IMR-90 (cell line): ENCODE data around the gene RRP1. TPM values are rescaled to one million over a fixed set of nuclear protein-coding genes. Genes with fewer than 3 reads are reported as not detected.

Experiments used
- ATAC-seq: fragments of 200-7000 bp; cut with Tn5 transposase; 2 replicates; pipeline ENCODE4 v1.9.1; 2020; ENCODE audit warnings: low read depth, mild to moderate bottlenecking, moderate library complexity
- BruUV-seq: library from RNA; stranded (reverse); fragments of 400-500 nt; replicated peaks from 2 replicates; lab custom pipeline; 2021; lab: Mats Ljungman, UMichigan
- CTCF ChIA-PET: fragments of 300-600 bp; formaldehyde crosslinking; extraction: SDS; loops from one replicate; lab custom pipeline; 2021; ENCODE audit warnings: antibody characterized with exemption; lab: Yijun Ruan, JAX
- POLR2A ChIA-PET: fragments of 300-600 bp; sonication (Branson Sonifier 250); formaldehyde crosslinking; loops from one replicate; lab custom pipeline; 2022; ENCODE audit warnings: antibody characterized with exemption; ENCODE audit not compliant: unreplicated experiment; lab: Charles Lee
- DNase-seq: peaks from one replicate; pipeline ENCODE4 v3.0.0; 2013
- H2AFZ ChIP-seq: replicated peaks from 2 replicates; pipeline ENCODE3; 2013; ENCODE audit warnings: low read length, mild to moderate bottlenecking; ENCODE audit not compliant: poor library complexity
- H2AK5ac ChIP-seq: 2 replicates; pipeline ENCODE4 v1.6.1; 2013; ENCODE audit warnings: low read depth, low read length, inconsistent platforms
- H2AK9ac ChIP-seq: replicated peaks from 2 replicates; pipeline ENCODE3; 2013; ENCODE audit warnings: mild to moderate bottlenecking, low read depth, low read length, moderate library complexity; ENCODE audit not compliant: poor library complexity
- H2BK120ac ChIP-seq: 2 replicates; pipeline ENCODE4 v1.6.1; 2013; ENCODE audit warnings: low read depth, low read length, inconsistent platforms
- H2BK15ac ChIP-seq: 3 replicates; pipeline ENCODE4 v1.6.1; 2013; ENCODE audit warnings: low read depth, low read length, inconsistent platforms
- H2BK20ac ChIP-seq: 2 replicates; pipeline ENCODE4 v1.6.1; 2013; ENCODE audit warnings: low read depth, mild to moderate bottlenecking, inconsistent platforms, low read length, moderate library complexity
- H2BK5ac ChIP-seq: 2 replicates; pipeline ENCODE4 v1.6.1; 2013; ENCODE audit warnings: mild to moderate bottlenecking, low read depth, low read length, inconsistent platforms; ENCODE audit not compliant: poor library complexity, severe bottlenecking
- H3K14ac ChIP-seq: replicated peaks from 2 replicates; pipeline ENCODE4 v1.6.1; 2013; ENCODE audit warnings: low read depth, low read length, inconsistent platforms
- H3K18ac ChIP-seq: 2 replicates; pipeline ENCODE4 v1.6.1; 2013; ENCODE audit warnings: low read depth, low read length, control low read depth
- H3K23ac ChIP-seq: 2 replicates; pipeline ENCODE4 v1.6.1; 2013; ENCODE audit warnings: low read depth, low read length, inconsistent platforms
- H3K27ac ChIP-seq: 2 replicates; pipeline ENCODE4 v1.5.1; 2013; ENCODE audit warnings: mild to moderate bottlenecking, control low read depth, low read length; ENCODE audit not compliant: insufficient read depth
- H3K27me3 ChIP-seq: 2 replicates; pipeline ENCODE4 v1.6.1; 2013; ENCODE audit warnings: low read length; ENCODE audit not compliant: control insufficient read depth, insufficient read depth
- H3K36me3 ChIP-seq: 2 replicates; pipeline ENCODE4 v1.6.1; 2013; ENCODE audit warnings: low read length, mixed read lengths; ENCODE audit not compliant: control insufficient read depth, insufficient read depth
- H3K4ac ChIP-seq: 2 replicates; pipeline ENCODE4 v1.6.1; 2013; ENCODE audit warnings: low read depth, low read length, inconsistent platforms
- H3K4me1 ChIP-seq: 2 replicates; pipeline ENCODE4 v1.6.1; 2013; ENCODE audit warnings: low read length, mixed read lengths; ENCODE audit not compliant: control insufficient read depth, insufficient read depth
- H3K4me2 ChIP-seq: 2 replicates; pipeline ENCODE4 v1.6.1; 2013; ENCODE audit warnings: low read depth, mild to moderate bottlenecking, control low read depth, low read length, moderate library complexity
- H3K4me3 ChIP-seq: 2 replicates; pipeline ENCODE4 v1.5.1; 2013; ENCODE audit warnings: low read depth, mild to moderate bottlenecking, control low read depth, low read length, moderate library complexity; ENCODE audit not compliant: insufficient read depth
- H3K56ac ChIP-seq: 2 replicates; pipeline ENCODE4 v1.6.1; 2013; ENCODE audit warnings: low read length, inconsistent platforms; ENCODE audit not compliant: insufficient read depth; ENCODE audit errors: extremely low read depth
- H3K79me1 ChIP-seq, 2 experiments: 2 replicates each; pipeline ENCODE4 v1.6.1; 2013; ENCODE audit warnings: low read length in 2 of 2, inconsistent platforms in 1 of 2, low read depth in 1 of 2
- H3K9ac ChIP-seq: 2 replicates; pipeline ENCODE4 v1.6.1; 2013; ENCODE audit warnings: low read depth, low read length, control low read depth
- H3K9me1 ChIP-seq: 2 replicates; pipeline ENCODE4 v1.6.1; 2013; ENCODE audit warnings: low read length, inconsistent platforms; ENCODE audit not compliant: insufficient read depth
- H3K9me3 ChIP-seq: 2 replicates; pipeline ENCODE4 v1.6.1; 2013; ENCODE audit warnings: low read length; ENCODE audit not compliant: control insufficient read depth, insufficient read depth
- H4K20me1 ChIP-seq: 2 replicates; pipeline ENCODE4 v1.6.1; 2013; ENCODE audit warnings: low read length, inconsistent platforms; ENCODE audit not compliant: insufficient read depth
- H4K5ac ChIP-seq: 2 replicates; pipeline ENCODE4 v1.6.1; 2013; ENCODE audit warnings: mild to moderate bottlenecking, low read depth, low read length, control low read depth
- H4K8ac ChIP-seq, 2 experiments: 2 replicates each; pipeline ENCODE4 v1.6.1; 2013; ENCODE audit warnings: low read depth in 2 of 2, low read length in 2 of 2, control low read depth in 1 of 2, inconsistent platforms in 1 of 2
- H4K91ac ChIP-seq: 2 replicates; pipeline ENCODE4 v1.6.1; 2013; ENCODE audit warnings: low read depth, low read length, inconsistent platforms; ENCODE audit not compliant: insufficient read depth
- BHLHE40 ChIP-seq: fragments of 150-350 bp; IDR thresholded peaks from 2 replicates; pipeline ENCODE4 v1.6.1; 2016; ENCODE audit warnings: mild to moderate bottlenecking, low read depth, low read length
- MAZ ChIP-seq: IDR thresholded peaks from 2 replicates; pipeline ENCODE4 v1.6.1; 2012; ENCODE audit warnings: low read depth, mild to moderate bottlenecking, low read length, improper control_type of control experiment, moderate library complexity, borderline replicate concordance
- MXI1 ChIP-seq: IDR thresholded peaks from 2 replicates; pipeline ENCODE4 v1.6.1; 2012; ENCODE audit warnings: low read depth, mild to moderate bottlenecking, low read length, moderate library complexity, borderline replicate concordance
- NFE2L2 ChIP-seq: fragments of 150-350 bp; IDR thresholded peaks from 2 replicates; pipeline ENCODE4 v1.6.1; 2016; ENCODE audit warnings: low read depth, mild to moderate bottlenecking, low read length
- RFX5 ChIP-seq: IDR thresholded peaks from 2 replicates; pipeline ENCODE4 v1.8.0; 2012; ENCODE audit warnings: low read depth, mild to moderate bottlenecking, low read length, moderate library complexity
- SMC3 ChIP-seq: fragments of 150-350 bp; IDR thresholded peaks from 2 replicates; pipeline ENCODE4 v1.6.1; 2016; ENCODE audit warnings: low read depth, mild to moderate bottlenecking, antibody characterized with exemption, low read length, moderate library complexity
- USF2 ChIP-seq: fragments of 150-350 bp; IDR thresholded peaks from 2 replicates; pipeline ENCODE4 v1.6.1; 2017; ENCODE audit warnings: mild to moderate bottlenecking, antibody characterized with exemption, low read length, low read depth
- WGBS, 2 experiments: methylation state at CpG; one replicate each; pipeline versions ENCODE4 v1.1.5 to v1.1.7; 2013; ENCODE audit warnings: missing lambda C conversion rate in 2 of 2; ENCODE audit not compliant: insufficient read length in 1 of 2; ENCODE audit errors: extremely low coverage in 2 of 2; 5-methylcytosine and 5-hydroxymethylcytosine counted together
- dilution Hi-C: fragments of 300-500 bp; cut with HindIII; formaldehyde crosslinking; loops from one replicate; pipeline ENCODE4 v1.14.3; 2018; ENCODE audit warnings: low sequenced_read_pairs; ENCODE audit not compliant: unreplicated experiment
- in situ Hi-C: fragments of 300-500 bp; cut with MboI; formaldehyde crosslinking; loops from 3 replicates; pipeline ENCODE4 v1.14.3; 2019; ENCODE audit warnings: low sequenced_read_pairs, inconsistent platforms, mixed read lengths
- intact Hi-C: fragments of 100-400 bp; cut with micrococcal nuclease; formaldehyde crosslinking; loops from 2 replicates; pipeline ENCODE4 v1.10.0; 2022
- polyA plus RNA-seq, 3 experiments: library from polyadenylated mRNA; depleted of rRNA; stranded (reverse); fragments of >200 nt; gene quantifications; 2 replicates each; pipeline ENCODE4 v1.2.3, GENCODE V29; 2012; ENCODE audit warnings: low replicate concordance in 1 of 3
- total RNA-seq: library from RNA; depleted of rRNA; stranded (reverse); fragments of >200 nt; gene quantifications from 2 replicates; pipeline ENCODE4 v1.2.3, GENCODE V29; 2012
- TF ChIP-seq, protein P1 (sequence below): conservative IDR thresholded peaks from 2 replicates; pipeline ENCODE4 v1.5.1; 2012; ENCODE audit warnings: mild to moderate bottlenecking, low read depth, low read length, improper control_type of control experiment

Gene RRP1
- total and polyA plus RNA-seq, 2 of the 4 experiments (the other 2 are of a cell fraction), result 20.2 to 23.3 TPM

DNA sequence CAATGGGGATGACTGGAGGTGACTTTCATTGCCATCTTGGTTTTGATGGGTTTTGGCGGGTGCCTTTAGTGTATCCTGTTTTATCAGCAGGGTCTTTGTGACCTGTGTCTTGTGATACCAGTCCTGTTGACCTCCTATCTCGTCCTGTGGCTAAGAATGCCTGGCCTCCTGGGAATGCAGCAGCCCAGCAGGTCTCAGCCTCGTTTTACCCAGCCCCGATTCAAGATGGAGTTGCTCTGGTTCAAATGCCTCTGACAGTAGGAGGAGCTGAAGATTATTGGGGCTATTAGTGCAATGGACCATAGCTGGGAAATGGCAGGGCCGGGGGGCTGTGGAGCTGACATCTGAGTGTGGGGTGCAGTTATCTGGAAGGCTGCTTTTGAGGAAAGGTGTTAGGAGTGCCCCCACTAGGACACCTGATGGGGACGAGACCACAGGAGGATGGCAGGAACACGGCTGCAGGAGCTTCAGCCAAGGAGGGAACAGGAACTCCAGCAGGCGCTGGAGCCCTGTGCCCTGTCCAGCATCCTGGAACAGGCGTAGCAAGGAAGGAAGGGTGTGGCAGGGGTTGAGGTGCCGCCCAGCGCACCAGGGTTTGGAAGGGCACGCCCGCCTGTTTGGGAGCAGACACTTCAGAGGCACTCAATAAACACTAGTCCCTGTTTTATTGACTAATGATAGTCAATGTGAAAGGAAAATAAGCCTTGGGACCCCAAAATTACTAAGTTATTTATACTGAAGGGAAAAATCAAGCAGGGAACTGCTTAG lies 60.3 kb downstream of the RRP1 start:
- Histone ChIP-seq H3K23ac (no peak overlapping the region), H3K36me3 (no peaks in the 10 kb centered on the region), H3K27me3 (peaks cover 26% of the 10 kb centered on the region), H2AK5ac (no peak overlapping the region), H3K27ac (no peak overlapping the region), H3K4me2 (no peak overlapping the region), H3K56ac (no peak overlapping the region), H3K14ac (no peak overlapping the region), H2AK9ac (no peak overlapping the region), H3K9ac (no peak overlapping the region), H3K18ac (no peak overlapping the region), H3K9me1 (no peaks in the 10 kb centered on the region), H3K4me3 (no peak overlapping the region), H4K8ac (no peak overlapping the region), H4K5ac (no peak overlapping the region), H4K20me1 (no peaks in the 10 kb centered on the region), H3K4me1 (no peaks in the 10 kb centered on the region), H2BK15ac (no peak overlapping the region), H2BK120ac (no peak overlapping the region), H2AFZ (no peak overlapping the region), H2BK5ac (no peak overlapping the region), H3K79me1 (no peaks in the 10 kb centered on the region), H3K4ac (no peak overlapping the region), H3K9me3 (peaks cover 5% of the 10 kb centered on the region; the same call in 1 of the 2 replicates), H4K91ac (no peak overlapping the region), H2BK20ac (no peak overlapping the region)
- 65% methylated on average over 3 of the region's 13 CpGs; no CpG with 5 or more reads in 1 of the 2 experiments for WGBS, 2 experiments
- ATAC-seq, result no peak
- ChIA-PET CTCF (no interaction called here), POLR2A (no interaction called here)
- no peak for TF ChIP-seq SMC3
- no peak for TF ChIP-seq NFE2L2
- TF ChIP-seq, protein P1, sequence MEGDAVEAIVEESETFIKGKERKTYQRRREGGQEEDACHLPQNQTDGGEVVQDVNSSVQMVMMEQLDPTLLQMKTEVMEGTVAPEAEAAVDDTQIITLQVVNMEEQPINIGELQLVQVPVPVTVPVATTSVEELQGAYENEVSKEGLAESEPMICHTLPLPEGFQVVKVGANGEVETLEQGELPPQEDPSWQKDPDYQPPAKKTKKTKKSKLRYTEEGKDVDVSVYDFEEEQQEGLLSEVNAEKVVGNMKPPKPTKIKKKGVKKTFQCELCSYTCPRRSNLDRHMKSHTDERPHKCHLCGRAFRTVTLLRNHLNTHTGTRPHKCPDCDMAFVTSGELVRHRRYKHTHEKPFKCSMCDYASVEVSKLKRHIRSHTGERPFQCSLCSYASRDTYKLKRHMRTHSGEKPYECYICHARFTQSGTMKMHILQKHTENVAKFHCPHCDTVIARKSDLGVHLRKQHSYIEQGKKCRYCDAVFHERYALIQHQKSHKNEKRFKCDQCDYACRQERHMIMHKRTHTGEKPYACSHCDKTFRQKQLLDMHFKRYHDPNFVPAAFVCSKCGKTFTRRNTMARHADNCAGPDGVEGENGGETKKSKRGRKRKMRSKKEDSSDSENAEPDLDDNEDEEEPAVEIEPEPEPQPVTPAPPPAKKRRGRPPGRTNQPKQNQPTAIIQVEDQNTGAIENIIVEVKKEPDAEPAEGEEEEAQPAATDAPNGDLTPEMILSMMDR, result no peak
- TF ChIP-seq BHLHE40, result no peak
- TF ChIP-seq RFX5, result no peak
- TF ChIP-seq MXI1, result no peak
- TF ChIP-seq USF2, result no peak
- TF ChIP-seq MAZ, result no peak
- dilution Hi-C loops, result no loop called here
- in situ Hi-C loops, result no loop called here
- no TSS peak for BruUV-seq
- DNase-seq, result no peak
- intact Hi-C loops, result no loop called here
